Stimulated activated CD4-positive, alpha-beta T cell treated with anti-CD3 and anti-CD28 coated beads, Interleukin-12 subunit alpha, Interleukin-12 subunit beta, amount 100 ng/mL, for 24 hours (primary cell): ENCODE results near the gene CSH1.
"Not testable (repeated sequence)": the region's sequence is repeated elsewhere in the genome, so short reads cannot be mapped to it uniquely, and the experiment has no call there.

ENCODE experiments used
- DNase-seq, 2 experiments: peaks; one replicate each; pipeline ENCODE4 v3.0.0-alpha.2; 2020; ENCODE audit warnings: low read depth in 2 of 2

Gene CSH1

GRCh38 chr17:63896524-63897354 is at the start of gene CSH1:
TSS of gene CSH1 (minus strand) at chr17:63896574. CDS start at chr17:63896511, 63 bp downstream.
- DNase-seq, result not testable (repeated sequence)

GRCh38 chr17:63945784-63946439 is 49.5 kb upstream of the CSH1 start:
- DNase-seq, result no peak

GRCh38 chr17:63944736-63945499 is 48.5 kb upstream of the CSH1 start:
- DNase-seq, result no peak

- no peak for DNase-seq
Measured at GRCh38 chr17:63943745-63944144, 47.4 kb upstream of the CSH1 start.

- no peak for DNase-seq
Measured at GRCh38 chr17:63942309-63942985, 46.1 kb upstream of the CSH1 start.

DNA sequence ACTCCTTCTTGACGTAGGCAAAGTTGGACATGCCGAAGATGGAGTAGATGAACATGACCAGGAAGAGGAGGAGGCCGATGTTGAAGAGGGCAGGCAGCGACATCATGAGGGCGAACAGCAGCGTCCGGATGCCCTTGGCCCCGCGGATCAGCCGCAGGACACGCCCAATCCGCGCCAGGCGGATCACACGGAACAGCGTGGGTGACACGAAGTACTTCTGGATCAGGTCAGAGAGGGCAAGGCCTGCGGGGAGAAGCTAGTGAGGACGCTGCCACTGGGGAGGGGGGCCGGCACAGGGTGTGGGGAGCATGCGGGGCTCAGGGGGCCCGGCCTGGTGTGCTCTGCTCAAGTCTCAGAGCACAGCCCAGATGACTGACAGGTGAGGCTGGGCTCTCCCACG is 45.4 kb upstream of the CSH1 start:
- DNase-seq, result no peak

DNA sequence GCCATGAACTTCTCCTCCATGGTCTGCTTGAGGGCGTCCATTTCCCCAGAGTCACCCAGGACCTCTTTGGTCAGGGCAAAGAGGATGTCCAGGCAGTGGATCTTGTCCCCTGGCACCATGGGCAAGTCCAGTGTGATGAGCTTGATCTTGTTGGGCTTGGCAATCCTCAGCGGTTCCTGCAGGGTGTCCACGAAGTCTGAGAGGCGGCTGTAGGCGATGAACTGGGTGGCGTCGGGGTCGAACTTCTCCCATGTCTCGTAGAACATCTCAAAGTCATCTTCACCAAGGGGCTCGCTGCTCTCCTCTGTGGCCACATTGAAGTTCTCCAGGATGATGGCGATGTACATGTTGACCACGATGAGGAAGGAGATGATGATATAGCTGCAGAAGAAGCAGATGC is 44.8 kb upstream of the CSH1 start:
- no peak for DNase-seq

GRCh38 chr17:63940584-63940983 is 44.2 kb upstream of the CSH1 start:
- no peak for DNase-seq

GRCh38 chr17:63939884-63940283 is 43.5 kb upstream of the CSH1 start:
- no peak for DNase-seq

- DNase-seq, result no peak
Measured at GRCh38 chr17:63939401-63939800, 43.0 kb upstream of the CSH1 start.

DNA sequence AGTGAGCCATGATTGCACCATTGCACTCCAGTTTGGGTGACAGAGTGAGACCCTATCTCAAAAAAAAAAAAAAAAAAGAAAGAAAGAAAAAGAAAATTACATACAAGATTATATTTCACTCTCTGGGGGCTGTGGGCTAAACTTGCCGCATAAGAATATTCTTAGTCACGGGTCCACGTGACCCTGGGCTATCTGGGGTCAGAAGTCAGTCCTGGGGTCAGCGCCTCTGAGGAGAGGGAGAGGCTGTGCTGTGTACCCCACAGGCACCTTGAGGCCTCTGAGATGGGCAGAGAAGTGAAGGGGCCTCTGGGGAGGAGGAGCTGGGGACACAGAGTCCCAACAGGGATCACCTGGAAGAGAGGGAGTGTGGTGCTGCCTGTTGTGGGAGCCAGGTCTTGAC is 41.5 kb upstream of the CSH1 start:
- DNase-seq, result no peak

- DNase-seq, result no peak
Measured at GRCh38 chr17:63937319-63937718, 40.9 kb upstream of the CSH1 start.

GRCh38 chr17:63934183-63935112 is 38.1 kb upstream of the CSH1 start:
- no peak for DNase-seq

DNA sequence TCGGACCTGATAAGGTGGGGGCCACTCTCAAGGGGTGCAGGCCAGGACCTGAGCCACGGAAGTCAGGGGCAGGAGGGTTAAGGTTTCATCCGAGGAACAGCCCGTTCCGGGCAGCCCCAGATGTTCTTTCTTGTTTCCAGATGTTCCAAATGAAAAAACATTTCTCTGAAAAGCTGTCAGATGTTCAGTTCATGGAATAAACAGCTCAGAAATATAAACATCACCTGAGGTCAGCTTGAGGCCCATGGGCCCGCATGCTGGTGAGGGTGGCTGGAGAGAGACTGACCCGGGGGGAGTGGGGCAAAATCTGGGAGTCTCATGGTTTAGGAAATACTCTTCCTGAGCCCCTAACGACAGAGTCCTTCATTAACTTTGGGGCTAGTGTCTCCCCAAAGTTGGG is 37.2 kb upstream of the CSH1 start:
- no peak for DNase-seq

- no peak for DNase-seq
Measured at GRCh38 chr17:63932721-63933120, 36.3 kb upstream of the CSH1 start.

DNA sequence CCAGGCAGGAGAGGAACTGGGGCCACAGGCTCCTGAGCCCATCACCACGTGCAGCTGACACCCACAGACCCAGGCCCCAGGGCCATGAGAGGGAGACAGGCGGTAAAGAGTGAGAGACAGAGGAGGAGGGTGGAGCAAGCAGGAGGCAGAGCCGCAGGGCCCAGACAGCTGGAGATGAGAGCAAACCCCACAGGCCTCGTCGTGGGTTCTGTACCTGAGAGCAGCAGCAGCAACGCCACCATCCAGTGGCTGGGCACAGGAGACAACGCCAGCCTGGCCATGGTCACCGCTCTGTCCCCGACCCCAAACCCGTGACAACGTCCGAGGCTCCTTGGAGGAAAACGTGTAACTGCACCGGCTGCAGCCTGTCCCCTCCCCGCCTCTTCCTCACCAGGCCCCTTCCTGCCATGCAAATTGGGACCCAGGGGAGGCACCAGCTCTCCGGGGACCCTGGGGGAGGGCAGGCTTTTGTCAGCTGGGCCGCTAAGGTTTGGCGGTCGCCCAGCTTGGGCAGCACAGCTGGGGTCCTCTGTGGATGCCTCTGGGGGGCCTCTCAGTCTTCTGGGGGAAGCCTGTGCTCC is 35.7 kb upstream of the CSH1 start, which contains the start of gene CD79B:
TSS of gene CD79B (minus strand) at position 351 of the 581 bp plus-strand sequence. CDS start at position 281, 70 bp downstream.
- DNase-seq, result peak in 1 of 2 experiments; percentile 24

DNA sequence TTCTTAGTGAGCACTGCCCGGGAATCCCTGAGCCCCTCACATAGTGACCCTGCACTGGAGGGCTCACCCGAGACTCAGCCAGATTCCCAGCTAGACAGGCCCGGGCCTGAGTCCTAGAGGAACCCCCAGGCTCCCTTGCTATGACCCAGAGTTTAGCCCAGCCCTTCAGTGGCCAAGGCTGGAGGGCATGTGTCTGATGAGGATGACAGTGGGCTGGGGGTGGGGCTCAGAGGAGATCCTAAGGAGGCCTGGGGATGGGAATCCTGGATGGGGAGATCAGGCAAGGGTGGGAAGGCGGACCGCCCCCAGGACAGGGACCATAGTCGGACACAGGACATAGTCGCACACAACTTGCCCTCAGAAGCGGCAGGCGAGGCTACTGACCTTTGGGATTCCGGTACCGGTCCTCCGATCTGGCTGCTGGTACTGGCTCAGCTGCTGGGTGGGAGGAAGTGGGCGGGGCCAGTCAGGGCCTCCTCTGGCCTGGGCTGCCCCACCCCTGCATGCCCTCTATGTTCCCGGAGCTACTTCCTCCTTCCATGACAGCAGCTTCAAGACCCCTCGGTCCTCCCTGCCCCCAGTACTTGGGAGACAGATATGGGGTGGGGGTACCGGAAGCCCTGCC is 34.7 kb upstream of the CSH1 start:
- DNase-seq, result peak in 1 of 2 experiments; percentile 60

DNA sequence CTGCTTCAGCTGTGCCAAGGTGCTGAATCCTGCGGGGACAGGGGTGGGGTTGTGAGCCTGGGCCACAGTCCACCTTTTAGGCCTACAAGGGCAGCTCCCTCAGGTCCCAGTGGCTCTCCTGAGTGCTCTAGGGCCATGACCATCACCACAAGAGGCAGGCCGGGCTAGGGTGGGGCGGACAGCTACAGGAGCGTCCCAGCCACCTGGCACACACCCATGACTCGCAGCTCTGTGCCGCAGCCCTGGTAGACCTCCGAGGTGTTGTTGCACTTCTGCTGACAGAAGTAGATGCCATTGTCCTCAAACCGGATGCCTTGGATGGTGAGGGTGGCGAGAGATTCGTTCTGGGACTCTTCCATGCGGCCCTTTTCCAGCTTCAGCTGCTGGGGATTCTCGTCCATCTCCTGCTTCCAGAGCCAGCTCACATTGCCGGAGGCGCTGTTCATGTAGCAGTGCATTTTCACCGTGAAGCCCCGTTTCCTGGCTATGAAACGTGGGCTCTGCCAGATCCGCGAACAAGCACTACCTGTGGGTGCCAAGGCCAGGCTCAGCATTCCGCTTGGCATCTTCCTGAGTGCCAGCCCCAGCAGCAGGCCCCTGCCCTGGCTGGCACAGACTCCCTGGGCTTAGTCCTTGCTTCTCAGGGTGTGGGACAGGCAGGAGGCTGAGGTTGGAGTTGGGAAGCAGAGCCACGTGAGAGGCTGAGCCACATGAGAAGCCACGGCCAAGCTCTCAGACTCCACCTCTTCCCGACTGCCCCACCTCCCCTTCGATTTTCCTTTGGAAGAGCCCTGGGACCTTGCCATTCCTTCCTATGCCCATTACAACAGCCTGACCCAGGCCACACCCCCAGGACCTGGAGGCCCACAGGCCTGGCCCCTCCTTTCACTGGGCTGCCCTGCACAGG is 33.7 kb upstream of the CSH1 start:
- DNase-seq, result no peak
